Measurements from ENCODE around the gene GPR82.
"Not testable (repeated sequence)": the region's sequence is repeated elsewhere in the genome, so short reads cannot be mapped to it uniquely, and the experiment has no call there.

Gene GPR82, protein sequence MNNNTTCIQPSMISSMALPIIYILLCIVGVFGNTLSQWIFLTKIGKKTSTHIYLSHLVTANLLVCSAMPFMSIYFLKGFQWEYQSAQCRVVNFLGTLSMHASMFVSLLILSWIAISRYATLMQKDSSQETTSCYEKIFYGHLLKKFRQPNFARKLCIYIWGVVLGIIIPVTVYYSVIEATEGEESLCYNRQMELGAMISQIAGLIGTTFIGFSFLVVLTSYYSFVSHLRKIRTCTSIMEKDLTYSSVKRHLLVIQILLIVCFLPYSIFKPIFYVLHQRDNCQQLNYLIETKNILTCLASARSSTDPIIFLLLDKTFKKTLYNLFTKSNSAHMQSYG

DNA sequence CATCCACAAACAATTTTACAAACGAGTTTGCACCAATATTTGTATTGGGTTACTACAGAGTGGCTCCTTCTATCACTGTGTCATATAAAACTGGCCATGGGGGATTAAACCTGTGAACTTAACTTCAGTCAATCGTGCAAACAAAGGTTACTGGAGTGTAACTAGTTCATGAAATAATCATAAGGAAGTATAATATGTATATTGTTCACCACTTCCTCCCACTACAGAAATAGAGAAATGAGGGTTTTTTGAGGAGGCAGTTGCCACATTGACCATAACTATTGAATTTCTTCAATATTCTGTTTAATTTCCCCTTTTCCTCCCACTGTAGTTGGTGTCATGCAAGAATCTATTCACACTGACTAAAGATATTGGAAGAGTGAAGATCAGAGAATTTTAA lies at the start of gene GPR82:
Gene GPR82 (plus strand): TSS at position 356 of the 400 bp plus-strand sequence. CDS start 2,846 bp downstream, outside the sequence.
- no peak for DNase-seq (ENCODE audit: low read depth in 2 of 2)

DNA sequence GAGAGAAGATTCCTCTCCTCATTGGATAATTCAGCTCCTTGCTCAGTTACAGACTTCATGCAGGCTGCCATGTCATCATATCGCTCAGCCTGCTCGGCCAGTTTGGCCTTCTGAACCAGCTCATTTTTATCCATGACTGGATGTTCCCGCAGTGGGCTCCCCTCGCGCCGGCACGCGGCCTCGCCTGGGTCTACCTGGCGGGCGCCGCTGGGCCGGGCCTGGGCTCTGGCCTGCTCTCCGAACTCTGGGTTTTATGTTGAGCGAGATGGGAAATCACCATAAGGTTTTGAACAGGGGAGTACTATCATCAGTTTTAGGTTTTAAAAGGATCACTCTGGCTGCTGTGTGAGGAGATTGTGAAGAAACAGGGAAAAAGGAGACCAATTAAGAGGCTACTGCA lies 47.6 kb upstream of the GPR82 start:
- DNase-seq (ENCODE audit: low read depth in 2 of 2): not testable (repeated sequence)

DNA sequence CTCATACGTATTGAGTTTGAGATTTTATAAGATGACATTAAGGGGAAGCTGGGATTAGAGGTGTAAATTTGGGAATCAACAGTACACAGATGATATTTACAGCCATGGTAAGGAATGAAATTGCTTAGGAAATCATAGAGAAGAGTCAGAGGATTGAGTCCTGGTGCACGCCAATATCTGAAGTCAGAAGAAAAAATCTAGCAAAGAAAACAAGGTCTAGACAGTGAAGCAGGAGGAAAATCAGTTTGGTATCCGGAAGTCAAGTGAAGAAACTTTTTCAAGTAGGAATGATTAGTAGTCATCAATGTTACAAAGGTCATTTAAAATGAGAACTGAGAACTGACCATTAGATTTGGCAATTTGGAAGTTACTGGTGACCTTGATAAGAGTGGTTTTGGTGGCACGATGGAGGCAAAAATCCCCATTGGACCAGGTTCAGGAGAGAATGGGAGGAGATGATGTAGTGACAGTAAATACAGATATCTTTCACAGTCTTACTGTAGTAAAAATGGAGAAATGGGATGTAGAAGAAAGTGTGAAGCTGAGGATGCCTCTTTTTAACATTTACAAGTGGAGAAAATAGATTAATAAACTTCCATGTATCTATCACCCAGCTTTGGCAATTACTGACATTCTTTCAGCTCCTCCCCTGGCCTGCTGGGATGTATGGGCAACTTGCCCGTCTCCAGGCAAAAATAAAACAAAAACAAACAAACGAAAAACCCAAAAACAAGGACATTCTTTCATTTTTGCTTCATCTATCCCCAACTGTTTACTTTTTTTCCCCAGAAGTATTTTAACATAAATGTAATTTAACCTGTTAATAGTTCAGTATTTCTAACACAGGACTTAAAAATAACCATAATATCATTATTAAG lies 46.6 kb upstream of the GPR82 start:
- DNase-seq (ENCODE audit: low read depth in 2 of 2): no peak

DNA sequence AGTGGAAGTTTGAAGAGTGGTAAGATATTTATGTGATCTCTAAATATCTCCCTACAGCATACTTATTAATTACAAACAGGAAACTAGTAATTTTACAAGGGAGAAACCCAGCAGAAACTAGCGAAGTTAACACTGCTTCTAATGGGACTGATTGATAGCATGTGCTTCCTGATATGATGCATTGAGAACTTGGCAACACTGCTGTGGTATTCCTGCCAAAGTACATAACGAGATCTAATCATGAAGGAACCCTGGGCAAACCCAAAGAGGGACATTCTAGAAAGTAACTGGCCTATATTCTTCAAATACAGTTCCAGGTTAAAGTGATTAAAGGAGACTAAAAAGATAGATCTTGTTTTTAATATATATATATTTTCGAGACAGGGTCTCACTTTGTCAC lies 39.8 kb upstream of the GPR82 start:
- no peak for DNase-seq (ENCODE audit: low read depth in 2 of 2)

DNA sequence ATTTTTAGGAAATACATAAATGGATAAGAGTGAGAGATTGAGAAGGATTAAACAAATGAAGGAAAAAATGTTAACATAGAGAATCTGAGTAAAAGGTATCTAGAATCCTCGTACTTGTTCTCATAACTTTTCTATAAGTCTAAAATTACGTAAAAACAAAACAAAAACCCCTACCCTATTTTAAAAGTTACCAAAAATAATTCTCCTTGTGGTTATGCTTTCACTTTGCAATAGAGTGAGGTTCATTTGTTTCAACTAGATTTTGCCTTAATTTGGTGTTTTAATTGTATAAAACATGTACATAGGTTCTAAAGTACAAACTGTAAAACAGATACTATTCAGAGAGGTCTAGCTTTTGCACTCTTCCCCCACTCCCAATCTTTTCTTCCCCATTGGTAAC lies 39.0 kb upstream of the GPR82 start:
- DNase-seq (ENCODE audit: low read depth in 2 of 2): no peak

DNA sequence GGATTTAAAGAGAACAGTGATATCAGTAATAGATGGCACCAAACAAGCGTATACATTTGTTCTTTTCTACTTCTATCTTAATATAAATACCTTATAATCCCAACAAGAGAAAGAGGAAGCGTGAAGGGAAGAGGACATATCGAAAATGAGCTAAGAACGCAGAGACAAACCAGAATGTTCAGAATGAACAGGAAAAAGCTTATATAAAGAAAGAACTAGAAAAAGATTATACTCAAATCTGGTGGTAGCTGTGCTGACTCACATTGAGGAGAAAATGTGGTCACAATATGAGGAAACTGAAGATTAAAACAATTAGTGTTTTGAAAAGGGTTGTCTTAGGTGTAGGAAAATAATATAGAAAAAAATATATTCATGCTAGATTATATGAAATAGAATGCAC lies 37.2 kb upstream of the GPR82 start:
- DNase-seq (ENCODE audit: low read depth in 2 of 2): no peak

DNA sequence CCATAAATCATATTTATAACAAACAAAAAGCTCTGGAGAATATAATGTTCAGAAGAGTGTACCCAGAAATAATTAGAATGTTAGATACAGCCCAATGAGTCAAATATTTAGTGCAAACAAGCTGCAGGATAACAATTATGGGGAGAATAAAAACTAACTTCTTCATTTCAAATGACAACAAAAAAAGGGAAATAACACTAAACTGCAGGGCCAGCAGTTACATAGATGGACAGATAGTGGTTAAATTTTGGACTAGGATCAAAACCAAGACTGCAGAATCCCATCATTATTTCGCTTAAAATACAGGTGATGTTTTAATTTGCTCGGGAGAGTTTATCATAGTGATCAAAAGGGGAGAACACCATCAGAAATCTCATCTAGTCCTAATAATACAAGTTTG lies 35.8 kb upstream of the GPR82 start:
- DNase-seq (ENCODE audit: low read depth in 2 of 2): no peak

DNA sequence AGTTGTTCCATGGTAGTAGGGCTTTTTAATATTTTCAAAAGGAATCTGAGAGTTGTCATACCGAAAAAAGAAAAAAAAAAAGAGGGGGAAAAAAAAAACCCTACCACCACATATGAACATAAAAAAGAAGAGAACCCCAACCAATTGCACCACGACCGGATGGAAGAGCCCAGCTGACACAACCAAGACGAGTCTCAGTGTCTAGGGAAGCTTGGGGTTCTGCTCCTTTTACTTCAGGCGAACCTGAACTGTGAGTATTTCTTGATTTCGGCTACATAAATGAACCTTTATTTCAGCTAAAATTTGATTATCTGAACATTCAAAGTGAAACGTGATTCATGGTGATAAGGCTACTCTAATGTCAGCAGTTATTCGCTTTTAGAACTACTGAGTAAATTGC lies 35.1 kb upstream of the GPR82 start, which contains the start of gene GPR34:
Gene GPR34 (plus strand): TSS at position 139 of the 400 bp plus-strand sequence. CDS start 6,661 bp downstream, outside the sequence.
- DNase-seq (ENCODE audit: low read depth in 2 of 2): no peak

DNA sequence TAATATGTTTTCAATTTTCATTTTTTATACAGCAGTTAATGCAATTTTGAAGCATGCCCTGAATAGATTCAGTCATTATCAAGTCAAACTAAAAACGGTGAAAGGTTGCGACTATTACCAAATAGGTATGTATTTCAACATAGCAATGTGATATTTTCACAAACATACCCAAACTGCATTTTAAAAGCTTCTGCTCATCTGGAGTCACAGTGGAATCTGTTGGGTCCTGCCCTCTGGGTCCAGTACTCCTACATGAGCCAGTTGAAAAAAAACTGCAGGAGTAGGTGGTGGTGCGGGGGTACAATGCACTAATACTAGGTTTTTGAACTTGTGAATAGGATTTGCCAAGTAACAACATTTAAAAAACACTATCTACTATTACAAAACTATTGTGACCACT lies 34.3 kb upstream of the GPR82 start:
- no peak for DNase-seq (ENCODE audit: low read depth in 2 of 2)

DNA sequence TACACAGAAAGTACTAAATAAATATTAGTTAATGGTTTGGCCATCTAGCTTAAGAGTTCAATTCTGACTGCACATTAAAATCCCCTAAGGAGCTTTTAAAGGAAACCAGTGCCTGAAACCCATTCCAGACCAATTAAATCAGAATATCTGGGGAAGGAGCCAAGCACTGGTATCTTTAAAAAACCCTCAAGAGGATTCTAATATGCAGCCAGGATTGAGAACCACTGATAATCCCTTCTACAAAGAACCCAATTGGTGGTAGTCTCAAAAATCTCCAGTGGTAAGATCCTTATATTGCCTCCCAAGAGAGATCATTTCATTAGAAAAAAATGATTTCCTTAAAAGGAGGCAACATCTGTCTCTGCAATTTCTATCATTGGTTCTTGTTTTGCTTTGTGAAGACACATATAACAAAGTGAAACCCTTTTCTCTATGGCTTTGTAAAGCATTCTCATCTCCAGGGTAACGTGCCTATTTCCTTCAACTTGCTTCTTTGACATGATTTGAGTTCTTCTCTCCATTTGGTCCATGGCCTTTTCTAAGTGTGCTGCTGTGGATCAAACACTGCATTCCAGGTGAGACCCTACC lies 31.7 kb upstream of the GPR82 start:
- no peak for DNase-seq (ENCODE audit: low read depth in 2 of 2)

DNA sequence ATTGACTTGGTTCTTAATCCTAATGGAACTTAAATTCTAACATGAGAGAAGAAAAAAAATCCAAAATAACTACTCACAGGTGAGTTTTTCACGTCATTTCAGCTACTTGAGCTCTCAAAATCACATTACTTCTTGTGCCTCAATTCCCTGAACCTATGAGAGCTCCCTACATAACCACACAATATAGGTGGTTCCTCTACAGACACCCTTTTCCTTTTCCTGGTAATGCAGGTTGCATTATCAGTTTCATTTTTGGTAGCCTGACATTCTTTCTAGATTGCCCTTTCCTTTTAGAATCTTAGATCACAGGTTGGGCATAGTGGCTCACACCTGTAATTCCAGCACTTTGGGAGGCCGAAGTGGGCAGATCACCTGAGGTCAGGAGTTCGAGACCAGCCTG lies 31.0 kb upstream of the GPR82 start:
- DNase-seq (ENCODE audit: low read depth in 2 of 2): no peak

DNA sequence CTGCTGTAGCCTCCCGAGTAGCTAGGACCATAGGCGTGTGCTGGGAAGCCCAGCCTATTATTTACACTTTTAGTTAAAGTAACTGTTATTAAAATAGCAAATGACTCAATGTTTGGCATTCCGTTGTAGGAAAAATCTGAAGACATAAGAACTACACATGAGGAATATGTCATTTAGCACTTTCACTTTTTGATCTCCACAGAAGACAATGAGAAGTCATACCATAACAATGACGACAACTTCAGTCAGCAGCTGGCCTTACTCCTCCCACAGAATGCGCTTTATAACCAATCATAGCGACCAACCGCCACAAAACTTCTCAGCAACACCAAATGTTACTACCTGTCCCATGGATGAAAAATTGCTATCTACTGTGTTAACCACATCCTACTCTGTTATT lies 28.6 kb upstream of the GPR82 start:
- no peak for DNase-seq (ENCODE audit: low read depth in 2 of 2)

DNA sequence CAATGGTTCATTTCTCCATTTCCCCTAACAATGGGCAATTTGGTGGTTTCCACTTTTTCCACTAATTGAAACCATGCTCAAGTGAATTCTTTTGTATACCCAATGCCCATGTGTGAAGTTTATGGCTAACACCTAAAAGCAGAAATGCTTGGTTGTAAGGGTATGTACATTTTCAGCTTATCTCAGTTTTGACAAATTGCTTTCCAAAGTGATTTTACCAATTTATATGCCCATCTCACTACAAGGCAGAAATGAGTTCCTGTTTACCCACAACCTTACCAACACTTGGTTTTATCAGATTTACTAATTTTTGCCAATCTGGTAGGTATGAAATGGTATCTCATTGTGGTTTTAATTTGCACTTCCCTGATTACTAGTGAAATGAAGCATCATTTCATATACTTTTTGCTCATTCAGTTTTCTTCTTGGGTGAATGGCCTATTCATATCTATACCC lies 20.4 kb upstream of the GPR82 start:
- DNase-seq (ENCODE audit: low read depth in 2 of 2): no peak

DNA sequence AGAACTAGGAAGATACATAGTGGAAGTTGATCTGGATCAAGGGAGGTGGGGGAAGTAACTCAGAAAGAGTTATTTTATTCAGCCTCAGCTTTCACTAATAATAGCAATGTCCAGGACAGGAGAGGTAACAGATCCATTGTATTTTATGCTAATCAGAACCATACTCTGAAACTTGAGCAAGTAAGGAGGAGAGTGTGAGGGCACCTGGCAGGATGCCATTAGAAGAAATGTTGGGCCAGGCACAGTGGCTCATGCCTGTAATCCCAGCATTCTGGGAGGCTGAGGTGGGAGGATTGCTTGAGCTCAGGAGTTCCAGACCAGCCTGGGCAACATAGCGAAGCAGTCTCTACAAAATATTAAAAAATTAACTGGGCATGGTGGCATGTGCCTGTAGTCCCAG lies 18.9 kb upstream of the GPR82 start:
- DNase-seq (ENCODE audit: low read depth in 2 of 2): no peak

DNA sequence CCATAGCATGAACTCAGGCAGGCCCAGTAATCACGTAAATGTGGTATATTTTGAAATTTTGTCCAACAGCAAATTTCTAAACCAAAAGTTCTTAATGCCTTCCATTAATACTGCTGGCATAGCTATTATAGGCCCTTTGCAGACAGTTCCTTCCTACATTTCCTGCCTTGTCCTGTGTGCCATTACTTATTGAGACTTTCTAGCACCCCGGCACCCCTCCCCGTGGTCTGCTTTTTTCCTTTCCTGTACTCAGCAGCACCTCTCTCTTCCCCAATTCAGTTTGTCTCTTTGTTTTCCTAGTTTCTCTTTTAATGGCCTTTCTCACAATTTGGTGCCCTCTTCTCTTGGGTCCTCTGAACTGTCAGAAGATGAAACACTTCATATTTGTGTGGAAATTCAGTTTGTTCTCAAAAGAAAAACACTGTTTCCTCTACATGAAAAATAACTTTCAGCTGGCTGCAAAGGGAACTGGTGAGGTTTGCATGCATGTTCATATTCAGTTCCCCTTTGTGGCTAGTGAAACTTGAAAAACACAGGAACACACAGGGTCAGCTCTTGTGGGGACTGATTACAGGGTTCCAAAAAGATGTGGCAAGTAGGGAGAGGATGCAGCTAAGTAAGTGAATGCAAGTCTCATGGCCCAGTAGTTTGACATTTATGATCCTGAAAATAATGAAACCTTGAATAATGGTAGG lies 18.2 kb upstream of the GPR82 start:
- DNase-seq (ENCODE audit: low read depth in 2 of 2): no peak

DNA sequence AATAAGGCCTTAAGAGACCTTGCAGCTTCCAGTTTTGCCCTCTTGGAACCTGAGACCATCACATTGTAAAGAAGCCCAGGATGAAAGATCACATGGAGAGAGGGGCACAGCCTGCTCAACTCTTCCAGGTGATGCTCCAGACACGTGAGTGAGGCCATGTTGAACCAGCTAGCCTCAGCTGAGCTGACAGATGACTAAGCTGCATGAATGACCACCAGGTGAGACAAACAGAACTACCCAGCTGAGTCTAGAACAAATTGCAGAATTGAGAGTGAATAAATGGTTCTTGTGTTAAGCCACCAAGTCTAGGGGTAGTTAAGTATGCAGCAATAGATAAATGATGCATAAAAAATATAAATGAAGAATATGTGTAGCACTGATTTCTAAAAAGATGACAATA lies 16.8 kb upstream of the GPR82 start:
- DNase-seq (ENCODE audit: low read depth in 2 of 2): no peak

DNA sequence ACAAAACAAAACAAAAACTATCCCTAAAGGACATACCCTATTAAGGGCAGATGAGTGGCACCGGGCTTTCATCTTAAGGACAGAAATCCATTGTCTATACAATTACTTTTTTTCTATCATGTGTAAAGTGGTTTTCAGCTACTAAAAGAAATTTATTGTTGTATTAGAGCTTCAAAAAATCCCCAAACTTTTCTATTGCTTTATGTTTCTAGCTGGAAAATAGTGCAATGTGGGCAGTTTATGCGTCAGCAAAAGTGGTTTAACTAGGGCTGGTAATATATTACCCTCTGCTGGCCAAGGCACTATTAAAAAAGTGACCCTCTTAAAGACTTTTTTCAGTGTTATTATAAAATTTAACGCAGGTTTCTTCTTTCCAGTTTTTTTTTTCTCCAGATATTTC lies 15.5 kb upstream of the GPR82 start:
- no peak for DNase-seq (ENCODE audit: low read depth in 2 of 2)

DNA sequence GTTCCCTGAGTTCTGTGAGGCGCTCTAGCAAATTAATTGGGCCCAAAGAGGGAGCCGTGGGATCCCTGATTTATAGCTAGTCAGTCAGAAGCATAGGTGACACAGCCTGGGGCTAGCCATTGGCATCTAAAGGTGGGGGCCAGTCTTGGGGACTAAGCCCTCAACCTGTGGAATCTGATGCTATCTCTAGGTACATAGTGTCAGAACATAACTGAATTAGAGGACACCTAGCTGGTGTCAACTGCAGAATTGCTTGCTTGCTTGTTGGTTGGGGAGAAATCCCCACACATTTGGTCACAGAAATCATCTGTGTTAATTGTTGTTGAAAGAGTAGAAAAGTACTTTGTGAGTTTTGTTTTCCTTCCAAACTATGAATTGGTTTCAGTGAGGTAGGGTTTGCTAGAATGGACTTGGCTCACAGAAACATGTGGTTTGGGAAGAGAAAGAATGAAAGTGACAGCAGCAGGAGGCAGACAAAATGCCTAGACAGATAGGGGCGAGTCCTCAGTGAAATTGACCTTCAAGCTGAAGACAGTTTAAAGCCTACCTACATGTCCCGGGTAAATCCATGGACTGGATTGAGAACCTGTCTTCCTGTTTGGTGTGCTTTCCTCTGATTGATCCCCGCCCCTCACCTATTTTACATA lies 12.8 kb upstream of the GPR82 start:
- DNase-seq (ENCODE audit: low read depth in 2 of 2): no peak

DNA sequence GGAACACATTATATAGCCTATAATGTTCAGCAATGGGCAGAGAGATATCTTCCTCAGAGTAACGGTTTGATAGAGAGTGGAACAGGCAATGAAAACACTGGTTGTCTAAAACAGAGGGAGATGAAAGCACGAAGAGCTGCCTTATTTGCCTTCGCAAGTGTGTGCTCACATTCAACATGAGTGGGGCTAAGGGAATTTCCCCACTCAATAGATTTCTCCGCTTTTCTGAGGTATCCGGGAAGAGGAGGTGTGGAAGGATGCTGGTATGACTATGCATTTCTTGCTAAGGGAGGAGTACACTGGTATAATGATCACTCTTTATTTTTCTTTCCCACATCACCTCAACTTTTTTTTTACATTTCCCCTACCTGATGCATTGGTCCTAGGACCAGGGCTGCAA lies 7.8 kb upstream of the GPR82 start:
- DNase-seq (ENCODE audit: low read depth in 2 of 2): no peak

DNA sequence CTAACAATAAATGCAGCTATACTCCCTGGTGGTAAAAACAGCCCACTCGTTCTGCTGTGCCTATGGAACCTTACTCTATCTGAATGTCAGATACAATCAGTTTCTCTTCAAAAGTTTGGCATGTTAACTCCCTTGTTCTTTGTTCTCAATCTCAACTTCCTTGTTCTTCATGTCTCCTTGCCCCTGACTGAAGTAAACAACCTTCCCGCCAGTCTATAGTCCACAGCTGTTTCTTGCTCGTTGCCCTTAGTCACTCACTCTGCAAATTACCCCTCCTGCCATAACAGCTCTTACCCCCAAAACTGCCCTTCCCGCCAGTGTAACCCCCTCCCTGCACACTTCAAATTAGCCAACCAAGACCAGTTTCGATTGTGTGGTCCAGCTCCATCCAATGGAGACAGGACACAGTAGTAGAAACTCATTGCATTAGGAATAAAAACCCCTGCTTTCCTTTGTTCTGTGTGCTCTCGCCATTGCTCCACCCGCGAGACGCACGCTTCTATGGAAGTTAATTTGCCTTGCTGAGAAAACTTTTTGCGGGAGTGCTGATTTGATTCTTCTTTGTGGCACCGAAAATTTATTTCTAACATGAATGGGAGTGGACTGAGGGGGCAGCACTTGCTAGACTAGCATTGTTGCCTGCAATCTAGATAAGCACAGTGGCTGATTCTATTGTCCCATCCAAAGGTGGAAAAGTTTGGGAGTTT lies 7.1 kb upstream of the GPR82 start:
- no peak for DNase-seq (ENCODE audit: low read depth in 2 of 2)

All from stimulated activated CD8-positive, alpha-beta memory T cell treated with anti-CD3 and anti-CD28 coated beads, Interleukin-7, amount 100 ng/mL, for 4 hours (primary cell).